Tracheal epithelial cell (primary cell): ENCODE results near the gene ZNF20. TPM values are rescaled to one million over a fixed set of nuclear protein-coding genes. Genes with fewer than 3 reads are reported as not detected.

Experiments
- total RNA-seq: library from RNA; depleted of rRNA; stranded (reverse); fragments of >200 nt; gene quantifications from 2 replicates; pipeline ENCODE4 v1.2.1, GENCODE V29; 2014

ZNF20 gene
- 2.3 and 4.1 TPM in 2 replicates for total RNA-seq

DNA sequence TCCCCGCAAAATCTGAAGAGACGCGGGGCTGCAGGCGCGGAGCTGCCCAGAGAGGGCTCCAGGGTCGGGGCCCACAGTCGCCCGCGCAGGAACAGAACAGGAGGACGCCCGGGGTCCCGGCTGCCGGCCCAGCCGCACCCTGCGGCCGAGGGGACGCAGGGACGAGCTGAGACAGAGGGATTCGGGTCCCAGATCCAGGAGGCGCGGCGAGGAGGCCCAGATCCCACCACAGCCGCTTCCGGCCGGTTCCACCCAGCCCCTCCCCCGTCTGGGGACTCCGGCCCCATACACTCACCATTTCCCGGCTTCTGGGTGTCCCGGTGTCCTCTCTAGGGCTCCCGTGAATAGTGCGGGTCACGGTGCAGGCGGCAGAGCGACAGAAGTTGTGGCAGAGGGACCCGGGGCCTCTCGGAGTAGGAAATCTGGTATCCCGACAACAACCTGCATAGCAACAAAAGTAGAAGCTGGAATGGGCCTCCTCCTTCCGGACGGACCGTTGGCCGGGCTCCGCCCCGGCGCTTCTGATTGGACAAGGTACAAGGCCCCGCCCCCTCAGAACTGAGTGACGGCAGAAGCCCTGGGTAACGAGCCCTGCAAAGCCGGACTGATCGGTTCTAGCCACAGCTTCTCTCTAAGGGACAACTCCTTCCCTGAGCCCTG lies at the start of gene ZNF20:
TSS of gene ZNF20 (minus strand) at position 466 of the 660 bp plus-strand sequence. CDS start at position 298, 168 bp downstream.

DNA sequence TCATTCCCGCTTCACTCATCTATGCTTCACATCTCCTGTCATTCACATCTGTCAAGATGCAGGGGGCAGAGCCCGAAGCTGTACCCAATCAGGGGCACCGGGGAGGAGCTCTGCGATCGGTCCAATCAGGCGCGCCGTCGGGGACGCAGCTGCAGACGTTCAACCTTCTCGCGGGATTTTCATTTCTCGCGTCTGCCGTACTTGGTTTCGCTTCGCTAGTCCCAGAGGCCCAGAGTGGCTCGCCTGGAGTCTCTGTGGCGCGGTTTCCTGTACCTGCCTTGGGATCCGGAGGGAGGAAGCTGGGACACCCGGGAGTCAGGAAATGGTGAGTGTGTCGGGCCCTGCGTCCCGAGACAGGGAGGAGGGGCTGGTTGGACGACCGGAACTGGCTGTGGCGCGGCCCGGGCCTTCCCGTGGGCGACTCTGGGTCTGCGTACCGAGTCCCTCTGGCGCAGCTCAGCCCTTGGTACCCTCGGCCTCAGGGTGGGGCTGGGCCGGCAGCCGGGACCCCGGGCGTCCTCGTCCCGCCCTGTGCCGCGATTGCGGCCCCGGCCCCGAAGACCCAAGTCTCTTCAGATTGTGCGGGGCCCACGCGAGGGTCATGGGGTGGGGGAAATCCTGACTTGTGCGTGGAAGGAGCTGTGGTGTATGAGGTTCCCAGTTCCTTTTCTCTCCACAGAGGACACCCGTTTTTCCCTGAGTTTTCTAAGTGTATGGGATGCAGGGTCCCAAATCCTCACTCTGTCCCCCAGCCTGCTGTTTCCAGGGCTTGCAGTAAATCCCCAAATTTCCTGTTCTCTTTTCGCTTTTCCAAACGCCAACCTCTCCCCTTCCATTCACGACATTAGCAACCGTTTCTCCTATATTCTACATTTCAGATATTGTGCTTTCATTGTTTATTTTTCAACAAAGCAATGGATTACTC lies 23.0 kb upstream of the ZNF20 start, which contains the start of gene ZNF136:
TSS of gene ZNF136 (plus strand) at position 215 of the 925 bp plus-strand sequence. CDS start at position 323, 108 bp downstream.

DNA sequence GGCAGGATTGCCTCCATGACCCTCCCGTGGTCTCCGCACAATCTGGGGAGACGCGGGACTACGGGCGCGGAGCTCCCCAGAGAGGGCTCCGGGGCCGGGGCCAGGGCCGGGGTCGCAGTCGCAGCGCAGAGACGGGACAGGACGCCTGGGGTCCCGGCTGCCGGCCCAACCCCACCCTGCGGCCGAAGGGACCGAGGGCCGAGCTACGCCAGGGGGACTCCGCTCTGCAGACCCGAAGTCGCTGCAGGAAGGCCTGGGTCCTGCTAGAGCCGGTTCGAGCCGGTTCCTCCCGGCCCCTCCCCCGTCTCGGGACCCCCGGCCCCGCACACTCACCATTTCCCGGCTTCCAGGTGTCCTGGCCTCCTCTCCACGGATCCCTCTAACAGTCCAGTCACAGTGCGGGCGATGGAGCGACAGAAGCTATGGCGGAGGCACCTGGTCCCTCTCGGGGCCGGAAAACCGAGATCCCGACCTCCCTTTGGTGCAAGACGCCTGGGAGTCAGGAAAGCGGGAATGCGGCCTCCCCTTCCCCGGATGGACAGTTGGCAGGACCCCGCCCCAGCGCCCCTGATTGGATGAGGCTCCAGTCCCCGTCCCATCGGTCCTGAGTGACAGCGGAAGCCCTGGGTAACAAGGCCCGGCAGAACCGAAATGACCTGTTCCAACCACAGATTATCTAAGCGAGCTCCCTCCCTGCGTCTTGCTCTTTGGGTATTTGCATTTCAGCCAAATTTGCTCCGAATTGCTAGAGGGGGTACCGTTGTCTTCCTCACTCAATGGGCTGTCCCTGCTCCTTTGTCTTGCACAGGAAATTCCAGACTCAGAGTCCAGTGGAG lies 16.3 kb upstream of the ZNF20 start, which contains the start of gene ZNF625:
TSS of gene ZNF625 (minus strand) at position 512 of the 836 bp plus-strand sequence. CDS start at position 336, 176 bp downstream.

Other genes with a start within 250 kb of the ZNF20 start
- 8.2 and 8.5 TPM in 2 replicates for gene ZNF700, start 215.2 kb downstream of the ZNF20 start, total RNA-seq
- gene ZNF763, start 175.3 kb downstream of the ZNF20 start, total RNA-seq: 0.43 and 1.2 TPM in 2 replicates
- gene ZNF433, start 104.7 kb downstream of the ZNF20 start, total RNA-seq: 1.2 and 4.3 TPM in 2 replicates
- gene ZNF878, start 87.4 kb downstream of the ZNF20 start, total RNA-seq: under 0.01 TPM in 1 of 2 replicates, not detected in the other
- gene ZNF844, start 75.6 kb downstream of the ZNF20 start, total RNA-seq: 2.3 and 3.6 TPM in 2 replicates
- 4.9 and 7.7 TPM in 2 replicates for gene ZNF625, start 16.4 kb upstream of the ZNF20 start, total RNA-seq
- gene ZNF136, start 22.7 kb upstream of the ZNF20 start, total RNA-seq: 2.9 and 3.6 TPM in 2 replicates
- 6.6 and 7.5 TPM in 2 replicates for gene ZNF44, start 154.5 kb upstream of the ZNF20 start, total RNA-seq
- gene ZNF563, start 193.3 kb upstream of the ZNF20 start, total RNA-seq: 1.7 and 2.4 TPM in 2 replicates
- gene ZNF442, start 225.3 kb upstream of the ZNF20 start, total RNA-seq: 1.9 and 2.1 TPM in 2 replicates